Gastrocnemius medialis (tissue), 4 donors: ENCODE data around the gene SPTLC3. TPM values are rescaled to one million over a fixed set of nuclear protein-coding genes. Genes with fewer than 3 reads are reported as not detected.

Experiments used
- ATAC-seq, 2 donors: fragments of 150-250 bp; one replicate each; pipeline ENCODE4 v1.9.1; 2016
- DNase-seq, 2 donors: peaks; one replicate each; pipeline ENCODE4 v3.0.0-alpha.2; 2019
- H3K27ac ChIP-seq, 4 donors: fragments of 200-600 bp; sonication (generic); 1 replicate in 1 of 4; 2 replicates in 3 of 4; pipeline ENCODE4 v1.5.1; 2016 to 2018; ENCODE audit warnings: mild to moderate bottlenecking in 2 of 4, moderate library complexity in 1 of 4
- H3K27me3 ChIP-seq, 3 donors: fragments of 200-600 bp; sonication (generic) in 2 of 3; 1 replicate in 1 of 3; 2 replicates in 2 of 3; pipeline versions ENCODE4 v1.5.1 to v1.6.0; 2016 to 2019; ENCODE audit warnings: mild to moderate bottlenecking in 1 of 3, moderate library complexity in 1 of 3
- H3K36me3 ChIP-seq, 2 donors: fragments of 200-600 bp; sonication (generic) in 1 of 2; one replicate each; pipeline ENCODE4 v1.5.1; 2017 to 2018
- H3K4me1 ChIP-seq, 2 donors: fragments of 200-600 bp; sonication (generic) in 1 of 2; one replicate each; pipeline ENCODE4 v1.5.1; 2016 to 2017; ENCODE audit warnings: mild to moderate bottlenecking in 2 of 2
- H3K4me3 ChIP-seq, 4 donors: fragments of 200-600 bp; sonication (generic) in 3 of 4; 1 replicate in 1 of 4; 2 replicates in 3 of 4; pipeline ENCODE4 v1.5.1; 2016 to 2019; ENCODE audit warnings: mild to moderate bottlenecking in 2 of 4
- H3K9me3 ChIP-seq, 3 donors: fragments of 200-600 bp; sonication (generic) in 2 of 3; 1 replicate in 1 of 3; 2 replicates in 2 of 3; pipeline ENCODE4 v1.5.1; 2016 to 2019
- CTCF ChIP-seq, 5 experiments: fragments of 450-650 bp in 3 of 5; fragments of 200-600 bp in 2 of 5; sonication (generic) in 2 of 5; IDR thresholded peaks in 4 of 5; conservative IDR thresholded peaks in 1 of 5; 1 replicate in 4 of 5; 2 replicates in 1 of 5; pipeline ENCODE4 v1.5.1; 2016 to 2019; ENCODE audit warnings: antibody characterized with exemption in 5 of 5, mild to moderate bottlenecking in 3 of 5, moderate library complexity in 3 of 5
- POLR2A ChIP-seq, 2 donors: fragments of 450-650 bp; IDR thresholded peaks; one replicate each; pipeline ENCODE4 v1.6.1; 2017; ENCODE audit warnings: antibody characterized with exemption in 2 of 2, mild to moderate bottlenecking in 2 of 2, moderate library complexity in 2 of 2
- in situ Hi-C, 4 donors: fragments of 200-750 bp; cut with MboI; loops; one replicate each; pipeline versions ENCODE4 v1.15.0 to v1.8.0; 2017; ENCODE audit warnings: low sequenced_read_pairs in 4 of 4
- intact Hi-C: fragments of 100-400 bp; cut with DNase I; formaldehyde crosslinking; loops from one replicate; pipeline ENCODE4 v1.15.1; 2023; ENCODE audit warnings: low total_unique reads
- total RNA-seq, 4 donors: library from RNA; depleted of rRNA; stranded (reverse); fragments of >200 nt; gene quantifications; one replicate each; pipeline versions ENCODE4 v1.1.0 to v1.2.3, GENCODE V29; 2016

SPTLC3 gene
- total RNA-seq, 4 donors from 2014 or later = 0.46 to 2.4 (median 1.2) TPM

- Histone ChIP-seq H3K27ac (no peak overlapping the region), H3K27me3 (no peaks in the 10 kb centered on the region), H3K9me3 (no peaks in the 10 kb centered on the region), H3K4me1 (no peaks in the 10 kb centered on the region), H3K4me3 (no peak overlapping the region), H3K36me3 (no peaks in the 10 kb centered on the region)
- ATAC-seq = no peak
- no peak for DNase-seq
- TF ChIP-seq CTCF (IDR thresholded peaks at IDR 0.05 in 4 of 5, conservative IDR thresholded peaks at IDR 0.05 in 1 of 5) (no peak), POLR2A (IDR thresholded peaks at IDR 0.05) (no peak)
- in situ Hi-C loops (loop anchor here in 1 of 4 donors (25.0 kb wide), 1 partner anchor 407 kb away; no protein-coding TSS in a partner anchor), intact Hi-C loops (no loop called here)
These were observed 121.4 kb downstream of the SPTLC3 start for GRCh38 chr20:13130061-13130706.

- Histone ChIP-seq H3K9me3 (no peaks in the 10 kb centered on the region), H3K27me3 (no peaks in the 10 kb centered on the region), H3K27ac (no peak overlapping the region), H3K4me3 (no peak overlapping the region), H3K4me1 (no peaks in the 10 kb centered on the region), H3K36me3 (no peaks in the 10 kb centered on the region)
- TF ChIP-seq POLR2A (IDR thresholded peaks at IDR 0.05) = no peak
- TF ChIP-seq CTCF (IDR thresholded peaks at IDR 0.05 in 4 of 5, conservative IDR thresholded peaks at IDR 0.05 in 1 of 5) = no peak
- in situ Hi-C loops (loop anchor here in 1 of 4 donors (25.0 kb wide), 1 partner anchor 407 kb away; no protein-coding TSS in a partner anchor), intact Hi-C loops (no loop called here)
- ATAC-seq = no peak
- DNase-seq = no peak
These were observed 121.9 kb downstream of the SPTLC3 start for GRCh38 chr20:13130707-13131103.

- Histone ChIP-seq H3K27ac (no peak overlapping the region), H3K27me3 (no peaks in the 10 kb centered on the region), H3K9me3 (no peaks in the 10 kb centered on the region), H3K36me3 (no peaks in the 10 kb centered on the region), H3K4me3 (no peak overlapping the region), H3K4me1 (no peaks in the 10 kb centered on the region)
- ATAC-seq = no peak
- in situ Hi-C loops = loop anchor here in 1 of 4 donors (25.0 kb wide), 1 partner anchor 406 kb away; no protein-coding TSS in a partner anchor
- TF ChIP-seq CTCF (IDR thresholded peaks at IDR 0.05 in 4 of 5, conservative IDR thresholded peaks at IDR 0.05 in 1 of 5) = no peak
- TF ChIP-seq POLR2A (IDR thresholded peaks at IDR 0.05) = no peak
- intact Hi-C loops = no loop called here
- no peak for DNase-seq
These were observed 122.9 kb downstream of the SPTLC3 start for GRCh38 chr20:13131688-13132087.

- no peak overlapping the region for H3K4me3 ChIP-seq
- no peaks in the 10 kb centered on the region for H3K36me3 ChIP-seq
- DNase-seq (no peak), ATAC-seq (no peak)
- TF ChIP-seq CTCF (IDR thresholded peaks at IDR 0.05 in 4 of 5, conservative IDR thresholded peaks at IDR 0.05 in 1 of 5) (no peak), POLR2A (IDR thresholded peaks at IDR 0.05) (no peak)
- H3K4me1 ChIP-seq = peaks cover 0 to 12% of the 10 kb centered on the region in 2 donors
- no peak overlapping the region for H3K27ac ChIP-seq
- no peaks in the 10 kb centered on the region for H3K9me3 ChIP-seq
- in situ Hi-C loops = loop anchor here in 1 of 4 donors (25.0 kb wide), 1 partner anchor 398 kb away; no protein-coding TSS in a partner anchor
- no peaks in the 10 kb centered on the region for H3K27me3 ChIP-seq
- intact Hi-C loops = no loop called here
These were observed 130.8 kb downstream of the SPTLC3 start for GRCh38 chr20:13139459-13140150.
